B cell (primary cell): ENCODE measurements around the gene CYP26A1.

Source experiments
- CTCF ChIP-seq: fragments of 200-600 bp; IDR thresholded peaks from one replicate; pipeline ENCODE4 v1.8.0; 2022; ENCODE audit warnings: antibody characterized with exemption, mild to moderate bottlenecking
- EZH2 ChIP-seq: IDR thresholded peaks from 2 replicates; pipeline ENCODE4 v1.6.1; 2012; ENCODE audit warnings: borderline replicate concordance, low read depth, mild to moderate bottlenecking, moderate library complexity, low read length; ENCODE audit not compliant: insufficient read depth, poor library complexity, severe bottlenecking

GRCh38 chr10:93054486-93054885 is 19.2 kb upstream of the CYP26A1 start:
- TF ChIP-seq CTCF (no peak), EZH2 (no peak)
